GM12891 (cell line): ENCODE results near the gene HNRNPM.

Source experiments
- DNase-seq: peaks from one replicate; pipeline ENCODE4 v3.0.0; 2011; ENCODE audit warnings: low spot score; ENCODE audit not compliant: insufficient read length
- FAIRE-seq: peaks from 2 replicates; lab custom pipeline; 2011; peaks lifted over from hg19 to GRCh38; lab: Jason Lieb, UNC
- PAX5 ChIP-seq: IDR thresholded peaks from 2 replicates; pipeline ENCODE4 v1.6.1; 2011; ENCODE audit warnings: low read length, moderate library complexity, mild to moderate bottlenecking; ENCODE audit not compliant: insufficient read depth, severe bottlenecking
- POLR2A ChIP-seq: IDR thresholded peaks from 2 replicates; pipeline ENCODE4 v1.6.1; 2011; ENCODE audit warnings: low read depth, low read length, control low read depth
- POLR2AphosphoS5 ChIP-seq: IDR thresholded peaks from 2 replicates; pipeline ENCODE4 v1.6.1; 2011; ENCODE audit warnings: low read depth, low read length, control low read depth
- POU2F2 ChIP-seq: IDR thresholded peaks from 2 replicates; pipeline ENCODE4 v1.6.1; 2011; ENCODE audit warnings: low read depth, mild to moderate bottlenecking, control low read depth, low read length, moderate library complexity
- SPI1 ChIP-seq: IDR thresholded peaks from 2 replicates; pipeline ENCODE4 v1.6.1; 2011; ENCODE audit warnings: low read depth, low read length, control low read depth
- TAF1 ChIP-seq: IDR thresholded peaks from 2 replicates; pipeline ENCODE4 v1.6.1; 2011; ENCODE audit warnings: low read depth, low read length, control low read depth

HNRNPM gene

DNA sequence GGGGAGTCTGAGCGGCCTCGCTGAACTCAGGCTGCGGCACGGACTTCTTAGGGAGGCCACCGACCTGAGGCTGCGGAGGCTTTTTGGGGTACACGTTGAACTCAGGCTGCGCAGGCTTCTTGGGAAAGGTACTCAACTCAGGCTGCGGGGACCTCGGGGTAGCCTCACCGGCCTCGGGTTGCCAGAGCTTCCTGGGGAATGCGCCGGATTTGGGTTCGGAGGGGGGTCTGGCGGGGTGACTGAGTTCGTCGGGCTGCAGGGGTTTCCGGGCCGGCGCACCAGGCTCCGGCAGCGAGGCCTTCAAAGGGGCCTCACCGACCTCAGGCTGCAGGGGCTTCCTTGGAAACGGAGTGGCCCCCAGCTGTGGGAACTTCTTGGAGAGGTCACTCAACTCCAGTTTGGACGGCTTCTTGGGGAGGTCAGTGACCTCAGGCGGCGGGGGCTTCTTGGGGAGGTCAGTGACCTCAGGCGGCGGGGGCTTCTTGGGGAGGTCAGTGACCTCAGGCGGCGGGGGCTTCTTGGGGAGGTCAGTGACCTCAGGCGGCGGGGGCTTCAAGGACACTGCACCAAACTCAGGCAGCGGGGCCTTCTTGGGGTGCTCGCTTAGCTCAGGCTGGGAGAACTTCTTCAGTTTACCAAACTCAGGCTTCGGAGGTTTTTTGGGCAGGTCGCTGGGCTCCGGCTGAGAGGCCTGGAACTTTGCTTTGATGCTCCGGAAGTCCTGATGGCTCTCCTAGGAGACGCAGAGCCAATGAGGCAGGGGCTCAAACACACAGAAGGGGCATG, 54.5 kb downstream of the HNRNPM start:
- no peak for FAIRE-seq
- DNase-seq: no peak
- TF ChIP-seq SPI1: no peak
- no peak for TF ChIP-seq POLR2AphosphoS5
- TF ChIP-seq PAX5: no peak
- TF ChIP-seq POLR2A: no peak
- no peak for TF ChIP-seq TAF1
- TF ChIP-seq POU2F2: no peak

- no peak for TF ChIP-seq POLR2AphosphoS5
- no peak for TF ChIP-seq SPI1
- no peak for TF ChIP-seq TAF1
- no peak for TF ChIP-seq POU2F2
- TF ChIP-seq POLR2A: no peak
- no peak for TF ChIP-seq PAX5
- FAIRE-seq (no peak), DNase-seq (no peak)
Measured at GRCh38 chr19:8500158-8500557, 55.4 kb downstream of the HNRNPM start.

- FAIRE-seq: no peak
- DNase-seq: no peak
- TF ChIP-seq POLR2AphosphoS5: no peak
- TF ChIP-seq PAX5: no peak
- no peak for TF ChIP-seq POU2F2
- no peak for TF ChIP-seq TAF1
- TF ChIP-seq SPI1: no peak
- no peak for TF ChIP-seq POLR2A
Measured at GRCh38 chr19:8501516-8501915, 56.7 kb downstream of the HNRNPM start.

DNA sequence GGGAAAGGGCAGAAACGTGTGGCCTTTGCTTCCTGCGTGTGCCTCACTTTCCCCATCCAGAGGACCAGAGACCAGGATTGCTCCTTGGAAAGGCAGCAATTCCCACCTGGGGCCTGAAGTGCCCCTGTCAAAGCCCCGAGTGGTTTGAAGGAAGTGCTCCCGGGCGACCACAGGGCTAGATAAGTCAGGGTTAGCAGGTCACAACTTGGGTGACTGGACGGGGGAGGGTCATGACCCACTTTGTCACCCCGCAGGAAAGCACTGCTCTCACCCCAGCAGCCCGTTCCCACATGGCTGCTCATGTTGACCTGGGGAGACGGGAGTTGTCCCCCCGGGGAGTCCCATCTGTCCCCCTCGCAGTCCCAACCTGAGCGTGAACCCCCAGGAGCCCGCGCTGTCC, 57.2 kb downstream of the HNRNPM start:
- TF ChIP-seq POLR2AphosphoS5: no peak
- no peak for TF ChIP-seq SPI1
- TF ChIP-seq POU2F2: no peak
- no peak for TF ChIP-seq TAF1
- no peak for TF ChIP-seq PAX5
- TF ChIP-seq POLR2A: no peak
- FAIRE-seq: peak; percentile 59
- DNase-seq: no peak

DNA sequence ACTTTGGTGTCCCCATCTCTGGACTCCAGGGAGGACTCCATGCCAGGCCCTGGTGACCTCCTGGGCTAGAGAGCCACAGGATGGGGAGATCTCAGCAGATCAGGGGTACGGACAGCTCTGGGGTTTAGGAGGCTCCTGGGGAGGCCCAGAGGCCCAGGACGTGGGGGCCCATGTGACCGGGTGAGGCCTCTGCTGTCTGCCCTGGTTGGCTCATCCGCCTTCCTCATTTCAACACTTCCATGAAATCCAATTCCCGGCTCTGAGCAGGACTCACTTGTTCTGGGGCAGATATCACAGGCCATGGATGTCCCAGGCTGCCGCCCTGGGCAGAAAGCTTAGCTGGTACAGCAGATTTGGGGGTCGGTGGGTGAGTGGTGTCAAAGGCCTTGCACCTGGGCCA, 58.7 kb downstream of the HNRNPM start:
- DNase-seq (no peak), FAIRE-seq (no peak)
- TF ChIP-seq POLR2AphosphoS5 (no peak), TAF1 (no peak), POU2F2 (no peak), POLR2A (no peak), PAX5 (no peak), SPI1 (no peak)

DNA sequence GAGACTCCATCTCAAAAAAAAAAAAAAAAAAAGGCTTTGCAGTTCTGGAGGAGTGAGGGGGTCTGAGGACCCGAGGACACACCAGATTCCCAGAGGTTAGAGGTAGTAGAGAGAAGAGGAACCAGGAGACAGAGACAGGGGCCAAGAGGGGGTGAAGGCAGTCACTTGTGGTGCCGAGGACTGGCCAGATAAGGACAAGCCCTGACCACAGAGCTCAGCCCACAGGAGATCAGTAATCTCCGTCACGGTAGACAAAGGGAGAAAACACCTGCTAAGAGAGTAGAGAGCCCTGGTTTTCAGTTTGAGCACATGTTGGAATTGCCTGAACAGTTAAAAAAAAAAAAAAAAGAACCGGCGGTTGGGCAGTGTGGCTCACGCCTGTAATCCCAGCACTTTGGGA, 59.4 kb downstream of the HNRNPM start:
- FAIRE-seq (no peak), DNase-seq (no peak)
- TF ChIP-seq POLR2A (no peak), PAX5 (no peak), POLR2AphosphoS5 (no peak), TAF1 (no peak)

GRCh38 chr19:8504919-8505318, 60.1 kb downstream of the HNRNPM start:
- DNase-seq (no peak), FAIRE-seq (no peak)
- TF ChIP-seq POLR2A: no peak
- no peak for TF ChIP-seq PAX5
- TF ChIP-seq TAF1: no peak
- no peak for TF ChIP-seq SPI1
- TF ChIP-seq POU2F2: no peak
- no peak for TF ChIP-seq POLR2AphosphoS5

GRCh38 chr19:8505680-8506401, 61.1 kb downstream of the HNRNPM start:
- TF ChIP-seq POLR2AphosphoS5: no peak
- TF ChIP-seq SPI1: no peak
- no peak for TF ChIP-seq POU2F2
- no peak for TF ChIP-seq POLR2A
- no peak for TF ChIP-seq PAX5
- no peak for TF ChIP-seq TAF1
- peak; percentile 90 for FAIRE-seq
- peak; percentile 81 for DNase-seq

- FAIRE-seq (no peak), DNase-seq (no peak)
- TF ChIP-seq TAF1 (no peak), POU2F2 (no peak), SPI1 (no peak), POLR2A (no peak), PAX5 (no peak), POLR2AphosphoS5 (no peak)
Measured at GRCh38 chr19:8506402-8506957, 61.7 kb downstream of the HNRNPM start.
